Stimulated activated CD4-positive, alpha-beta T cell treated with anti-CD3 and anti-CD28 coated beads, Interleukin-1b, Interleukin-23, amount 100 ng/mL, for 48 hours (primary cell): ENCODE data around the gene SRSF12.
A peak's percentile ranks its signal among the peaks of the same experiment; 100 is the strongest.

Source experiments
- DNase-seq: peaks from one replicate; pipeline ENCODE4 v3.0.0-alpha.2; 2020

The SRSF12 gene

DNA sequence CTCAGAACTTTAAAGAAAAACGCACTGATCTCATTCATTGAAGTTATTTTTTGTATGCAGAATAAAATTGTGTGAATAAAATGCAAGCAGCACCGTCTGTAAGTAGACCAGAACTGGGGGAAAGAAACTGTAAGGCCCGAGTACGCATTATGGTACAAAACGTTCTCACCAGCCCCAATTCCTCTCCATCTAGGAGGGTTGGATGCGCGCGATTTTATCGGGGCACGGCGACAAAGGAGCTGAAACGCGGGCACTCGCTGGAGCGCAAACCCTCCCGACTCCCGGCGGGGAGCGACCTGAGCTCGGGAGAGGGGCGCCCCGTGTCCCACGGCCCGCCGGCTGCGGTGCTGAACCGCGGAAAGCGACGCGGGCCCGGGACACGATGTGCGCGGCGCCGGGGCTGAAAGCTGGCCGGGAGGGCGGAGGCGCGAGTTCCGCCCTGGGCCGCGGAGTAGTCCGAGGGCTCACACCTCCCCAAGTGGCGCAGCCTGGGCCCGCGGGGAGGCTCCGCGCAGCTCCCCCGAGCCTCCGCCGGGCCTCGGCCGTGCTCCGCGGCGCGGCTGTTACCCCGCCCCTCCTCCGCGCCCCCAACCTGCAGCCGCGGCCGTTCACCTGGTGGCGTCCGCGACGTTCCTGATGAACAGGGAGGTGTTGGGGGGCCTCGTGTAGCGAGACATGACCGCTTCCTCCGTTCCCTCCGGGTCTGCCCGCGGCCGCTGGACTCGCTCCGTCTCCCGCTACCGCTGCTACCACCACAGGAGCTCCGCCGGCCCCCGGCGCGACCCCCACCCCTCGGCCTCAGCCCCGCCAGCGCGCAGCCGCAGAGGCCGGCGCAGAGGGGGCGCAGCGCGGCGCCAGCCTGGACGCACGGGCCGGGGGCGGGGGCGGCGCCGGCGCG, at the start of gene SRSF12:
Gene SRSF12, minus strand, starts transcription at position 861 of the 898 bp plus-strand sequence. Its CDS starts 184 bp downstream, at position 677.
- peak; percentile 4 for DNase-seq

DNA sequence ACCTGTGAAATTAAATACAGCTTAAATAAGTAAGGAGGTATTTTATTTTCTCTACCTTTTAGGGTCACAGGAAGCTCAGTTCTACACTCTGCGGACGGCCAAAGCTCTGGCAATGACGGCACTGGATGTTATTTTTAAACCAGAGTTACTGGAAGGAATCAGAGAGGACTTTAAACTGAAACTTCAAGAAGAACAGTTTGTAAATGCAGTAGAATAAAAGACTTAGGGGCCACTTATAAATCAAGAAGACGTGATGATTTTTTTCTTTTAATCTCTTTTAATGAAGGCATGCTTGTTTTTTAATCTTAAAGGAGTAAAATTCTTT, 44.1 kb upstream of the SRSF12 start:
- DNase-seq = no peak

DNA sequence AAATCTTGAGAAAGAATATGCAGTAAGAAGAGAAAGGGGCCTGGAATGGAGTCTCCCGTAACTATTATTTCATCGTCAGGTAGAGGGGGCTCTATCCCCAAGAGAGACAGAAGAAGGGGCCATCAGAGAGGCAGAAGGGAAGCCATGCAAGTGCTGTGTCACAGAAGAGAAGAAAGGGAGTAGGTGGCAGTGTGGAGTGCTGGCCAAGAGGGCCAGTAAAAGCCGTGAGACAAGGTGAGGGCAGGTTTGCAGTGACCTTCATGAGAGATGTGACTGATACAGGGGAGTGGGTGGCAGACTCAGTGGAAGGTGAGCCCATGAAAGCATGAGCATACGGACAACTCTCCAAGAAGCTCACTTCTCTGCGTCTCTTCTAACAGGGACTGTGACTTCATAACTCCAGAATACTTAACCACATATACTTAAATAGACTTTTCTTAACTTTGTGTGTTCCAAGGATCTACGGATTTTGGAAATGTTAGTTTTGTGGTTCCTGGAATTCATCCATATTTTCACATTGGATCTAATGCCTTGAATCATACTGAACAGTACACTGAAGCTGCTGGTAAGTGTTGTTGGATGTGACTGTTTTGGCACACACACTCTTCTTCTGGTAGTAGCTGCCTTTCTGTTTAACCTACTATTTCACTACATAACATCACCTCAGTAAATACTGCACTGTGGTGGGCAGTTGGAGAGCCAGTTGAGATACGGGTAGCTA, 43.6 kb upstream of the SRSF12 start:
- DNase-seq = no peak

DNA sequence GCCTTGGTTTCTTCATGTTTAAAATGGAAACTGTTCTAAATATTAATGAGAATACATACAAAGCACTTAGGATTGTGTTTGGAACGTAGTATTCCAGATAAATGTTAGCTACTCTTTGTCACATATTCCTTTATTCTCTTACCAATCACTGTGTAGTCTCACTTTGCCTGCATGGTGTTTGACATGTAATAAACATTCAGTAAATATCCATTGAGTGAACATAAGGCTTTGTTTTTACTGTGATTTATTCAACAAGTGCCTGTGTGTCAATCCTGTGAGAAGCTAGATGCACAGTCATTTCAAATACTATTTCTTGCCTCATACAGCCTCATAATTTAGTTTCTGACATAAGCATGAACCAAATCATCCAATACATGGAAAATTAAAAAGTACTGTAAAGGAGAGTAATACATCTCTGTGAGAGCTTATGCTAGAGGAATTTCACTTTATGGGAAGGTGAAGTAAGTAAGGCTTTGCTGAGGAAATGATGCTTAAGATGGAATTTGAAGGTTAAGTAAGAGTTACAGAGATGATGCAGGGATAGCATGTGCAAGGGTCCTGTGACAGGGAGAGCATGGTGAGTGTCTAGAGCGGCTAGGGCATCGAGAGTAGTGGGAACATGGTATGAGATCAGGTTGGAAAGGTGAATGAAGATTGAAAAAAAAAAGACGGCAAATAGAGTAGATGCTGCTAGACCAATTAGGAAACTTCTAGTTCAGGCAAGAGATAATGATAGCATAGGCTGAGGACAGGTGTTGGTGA, 42.6 kb upstream of the SRSF12 start:
- no peak for DNase-seq

DNA sequence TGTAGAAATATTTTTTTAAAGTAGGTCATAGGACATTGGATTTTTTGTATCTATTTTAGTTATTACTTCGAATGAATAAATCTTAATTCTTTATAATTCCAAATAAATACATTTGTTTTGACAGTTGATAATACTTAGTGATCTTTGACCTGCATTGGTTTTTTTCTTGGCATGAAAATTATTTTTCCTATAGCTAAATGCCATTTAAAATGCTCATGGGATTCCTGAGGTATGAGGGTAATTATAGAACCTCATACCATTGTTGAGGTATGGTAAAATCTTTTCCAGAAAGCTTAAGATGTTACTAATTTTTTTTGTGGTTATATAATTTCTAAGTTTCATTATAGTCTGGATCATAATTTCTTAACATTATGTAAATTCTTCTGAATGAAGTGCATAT, 36.3 kb upstream of the SRSF12 start:
- no peak for DNase-seq

DNA sequence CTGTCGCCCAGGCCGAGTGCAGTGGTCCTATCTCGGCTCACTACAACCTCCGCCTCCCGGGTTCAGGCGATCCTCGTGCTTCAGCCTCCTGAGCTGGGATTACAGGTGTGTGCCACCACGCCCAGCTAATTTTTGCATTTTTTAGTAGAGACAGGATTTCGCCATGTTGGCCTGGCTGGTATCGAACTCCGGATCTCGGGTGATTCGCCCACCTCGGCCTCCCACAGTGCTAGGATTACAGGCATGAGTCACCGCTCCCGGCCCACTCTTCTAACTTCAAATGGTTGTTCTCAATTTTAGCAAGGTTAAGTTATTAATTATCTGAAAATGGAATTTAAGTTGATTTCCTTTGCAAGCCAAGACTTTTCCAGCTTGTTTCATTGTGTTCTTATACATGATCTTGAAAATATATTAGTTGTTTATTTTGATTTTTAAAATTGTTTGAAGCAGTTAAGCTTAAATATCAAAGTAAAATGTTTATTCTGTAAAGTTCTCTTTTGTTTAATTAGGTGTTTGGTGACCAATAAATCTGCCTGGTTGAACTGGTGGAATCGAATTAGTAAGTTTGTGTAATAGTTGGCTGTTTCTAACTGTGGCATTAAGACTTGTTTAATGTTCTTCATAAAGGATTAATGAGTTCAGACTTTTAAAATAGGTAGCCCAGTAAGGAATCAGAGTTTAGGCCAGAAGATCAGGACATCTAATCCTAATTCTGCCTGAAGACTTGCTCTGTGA, 30.3 kb upstream of the SRSF12 start:
- DNase-seq = peak; percentile 35

DNA sequence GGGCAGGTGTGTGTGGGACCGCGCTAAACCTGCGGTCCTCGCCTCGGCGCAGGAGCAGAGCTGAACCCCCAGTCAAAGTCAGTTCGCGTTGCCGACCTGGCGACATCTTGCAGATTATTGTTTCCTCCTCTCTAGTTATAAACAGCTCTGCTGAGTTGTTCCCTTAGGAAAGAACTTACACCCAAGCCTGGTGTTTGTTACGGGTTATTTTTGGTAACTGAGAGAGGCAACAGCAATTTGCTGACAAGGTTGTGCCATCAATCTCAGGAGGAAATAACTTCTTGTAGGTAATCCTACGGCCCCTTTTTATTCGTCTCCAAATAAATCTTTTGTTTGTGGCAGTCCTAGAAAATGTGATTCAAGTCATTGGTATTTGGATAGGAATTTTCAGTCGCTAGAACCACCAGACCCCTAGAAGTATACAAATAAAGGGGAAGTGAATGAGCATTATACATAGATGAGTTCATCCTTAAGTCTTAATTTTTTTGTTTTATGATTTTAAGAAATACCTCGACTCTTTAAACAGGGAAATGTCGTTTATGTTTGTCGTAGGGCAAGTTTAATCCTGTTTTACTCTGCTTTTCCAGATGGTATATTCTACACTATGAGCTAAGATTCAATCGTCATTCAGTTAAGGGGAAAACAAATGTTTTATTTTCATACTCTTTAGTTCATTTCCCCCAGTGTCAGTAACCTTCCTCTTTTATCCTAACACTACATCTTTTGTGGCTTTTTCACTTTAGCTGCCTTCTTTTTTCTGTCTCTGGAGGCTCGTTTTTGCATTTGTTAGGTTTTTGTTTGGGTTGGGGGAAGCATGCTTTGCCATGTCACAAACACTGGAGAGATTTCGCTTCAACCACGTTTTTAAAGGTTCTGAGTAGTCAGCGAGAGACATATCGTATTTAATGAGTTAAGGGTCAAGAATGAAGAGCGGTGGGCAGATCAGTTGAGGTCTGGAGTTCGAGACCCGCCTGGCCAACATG, 29.1 kb upstream of the SRSF12 start:
- DNase-seq = peak; percentile 28

DNA sequence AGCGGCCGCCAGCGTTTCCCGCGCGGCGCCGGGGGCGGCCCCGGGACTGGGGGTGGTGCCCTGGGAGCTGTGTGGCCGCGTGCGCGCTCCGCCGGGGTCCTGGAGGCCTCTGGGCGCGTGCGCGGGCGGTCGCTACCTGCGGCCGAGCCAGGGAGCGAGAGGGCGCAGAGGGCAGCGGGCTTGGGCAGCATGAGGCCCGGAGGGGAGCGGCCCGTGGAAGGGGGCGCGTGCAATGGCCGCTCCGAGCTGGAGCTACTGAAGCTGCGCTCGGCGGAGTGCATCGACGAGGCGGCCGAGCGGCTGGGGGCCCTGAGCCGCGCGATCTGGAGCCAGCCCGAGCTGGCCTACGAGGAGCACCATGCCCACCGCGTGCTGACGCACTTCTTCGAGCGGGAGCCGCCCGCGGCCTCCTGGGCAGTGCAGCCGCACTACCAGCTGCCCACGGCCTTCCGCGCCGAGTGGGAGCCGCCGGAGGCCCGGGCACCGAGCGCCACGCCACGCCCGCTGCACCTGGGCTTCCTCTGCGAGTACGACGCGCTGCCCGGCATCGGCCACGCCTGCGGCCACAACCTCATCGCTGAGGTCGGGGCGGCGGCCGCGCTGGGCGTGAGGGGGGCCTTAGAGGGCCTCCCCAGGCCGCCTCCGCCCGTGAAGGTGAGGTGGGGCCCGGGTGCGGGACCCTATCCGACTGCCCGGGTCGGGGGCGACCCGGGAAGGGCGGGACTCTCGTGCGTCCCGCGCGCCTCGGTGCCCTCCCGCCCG, 28.3 kb upstream of the SRSF12 start, which contains the start of gene PM20D2:
Gene PM20D2, plus strand, starts transcription at position 100 of the 762 bp plus-strand sequence. Its CDS starts 90 bp downstream, at position 190.
- DNase-seq = peak; percentile 62

DNA sequence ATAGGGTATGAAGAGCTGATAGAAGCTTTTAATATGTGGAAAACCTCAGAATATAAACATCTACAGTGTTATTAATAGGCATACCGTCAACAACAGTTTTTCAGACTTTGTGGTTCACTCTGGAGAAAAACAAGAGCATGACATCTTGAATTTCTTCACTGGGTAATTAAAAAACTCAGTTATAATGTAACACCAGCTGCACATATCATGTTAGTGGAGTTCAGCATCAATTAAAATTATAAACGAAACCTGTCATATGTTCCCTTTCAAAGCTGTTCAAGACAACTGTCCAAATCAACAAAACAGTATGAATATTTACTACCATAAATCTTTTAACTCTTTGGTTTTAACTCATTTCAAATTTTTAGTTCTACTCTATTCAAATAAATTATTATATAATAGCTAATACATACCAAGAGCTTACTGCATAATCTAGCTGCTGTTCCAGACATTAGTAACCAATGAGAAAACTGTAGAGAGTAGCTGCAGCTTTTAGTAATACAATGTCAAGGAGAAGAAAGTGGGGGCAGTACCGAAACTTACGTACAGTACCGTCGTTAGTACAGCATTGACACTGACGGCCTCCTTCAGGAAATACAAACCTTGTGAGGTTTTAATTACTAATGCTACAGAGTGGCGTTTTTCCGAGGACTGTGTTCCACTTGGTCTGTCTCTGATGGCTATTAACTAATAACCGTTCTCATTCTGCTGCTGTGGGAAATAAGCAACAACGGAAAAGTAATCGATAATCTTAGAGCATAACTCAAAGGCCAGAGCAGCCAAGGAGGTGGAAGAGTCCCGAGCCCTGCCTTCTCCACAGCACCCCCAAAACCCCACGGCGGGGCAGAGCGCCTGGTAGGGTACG, 27.5 kb upstream of the SRSF12 start:
- DNase-seq = peak; percentile 19

DNA sequence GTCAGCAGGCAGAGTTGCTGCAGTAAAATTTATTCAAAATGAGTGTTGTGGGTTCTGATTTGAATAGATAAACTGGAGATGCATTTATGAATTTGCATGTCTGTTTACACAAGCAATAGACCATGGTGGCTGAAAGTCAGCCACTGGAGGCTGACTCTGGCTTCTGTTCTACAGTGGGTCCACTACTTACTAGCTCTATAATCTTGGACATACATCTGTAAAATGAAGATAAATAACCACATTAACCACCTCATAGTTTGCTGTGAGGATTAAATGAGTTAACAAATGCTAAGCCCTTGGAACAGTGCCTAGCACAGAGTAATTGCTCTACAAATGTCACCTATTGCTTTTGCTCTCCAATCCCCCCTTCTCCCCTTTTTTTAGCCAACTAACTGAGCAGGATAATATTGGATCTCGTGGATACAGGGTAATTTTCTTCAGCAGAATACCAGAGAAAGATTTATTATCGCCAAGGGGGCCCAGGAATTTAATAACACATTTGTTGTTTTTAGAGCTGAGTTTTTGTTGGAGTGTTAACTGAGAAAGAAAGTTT, 26.6 kb upstream of the SRSF12 start:
- no peak for DNase-seq

DNA sequence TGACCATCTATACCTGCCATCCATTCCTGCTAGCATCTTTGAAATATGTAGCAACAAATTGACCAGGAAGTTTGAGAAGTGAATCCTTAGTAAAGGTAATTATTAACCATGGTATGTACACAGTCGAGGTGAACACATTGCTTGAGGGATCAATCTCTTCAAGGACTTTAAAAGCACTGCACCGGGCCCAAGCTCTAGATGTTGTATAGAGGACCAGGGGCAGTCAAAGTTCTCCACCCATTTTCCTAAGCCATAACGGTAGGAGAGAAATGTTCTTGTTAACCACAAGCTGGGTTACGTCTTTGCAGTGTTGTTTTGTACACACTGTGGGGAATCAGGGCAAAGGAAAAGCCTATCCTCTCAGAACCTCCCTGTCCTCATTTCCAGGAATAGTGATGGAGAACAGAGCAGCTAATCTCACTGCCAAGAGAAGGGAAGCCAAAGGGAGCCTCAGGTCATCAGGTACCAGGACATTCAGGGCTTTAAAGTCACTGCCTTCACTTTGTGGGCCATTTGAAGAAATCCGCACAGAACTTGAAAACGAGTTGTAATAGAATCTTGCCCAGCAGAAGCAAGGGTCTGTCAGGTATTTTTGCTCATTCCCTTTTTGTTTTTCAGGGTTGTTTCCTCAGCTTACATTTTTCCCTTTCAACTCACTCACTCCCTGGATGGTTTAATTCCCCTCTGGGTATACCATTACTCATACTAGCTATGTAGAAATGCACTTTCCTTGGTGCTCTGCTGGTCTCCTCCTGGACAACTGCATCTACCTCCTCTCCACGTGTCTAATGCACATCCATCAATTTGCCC, 22.7 kb upstream of the SRSF12 start:
- no peak for DNase-seq

DNA sequence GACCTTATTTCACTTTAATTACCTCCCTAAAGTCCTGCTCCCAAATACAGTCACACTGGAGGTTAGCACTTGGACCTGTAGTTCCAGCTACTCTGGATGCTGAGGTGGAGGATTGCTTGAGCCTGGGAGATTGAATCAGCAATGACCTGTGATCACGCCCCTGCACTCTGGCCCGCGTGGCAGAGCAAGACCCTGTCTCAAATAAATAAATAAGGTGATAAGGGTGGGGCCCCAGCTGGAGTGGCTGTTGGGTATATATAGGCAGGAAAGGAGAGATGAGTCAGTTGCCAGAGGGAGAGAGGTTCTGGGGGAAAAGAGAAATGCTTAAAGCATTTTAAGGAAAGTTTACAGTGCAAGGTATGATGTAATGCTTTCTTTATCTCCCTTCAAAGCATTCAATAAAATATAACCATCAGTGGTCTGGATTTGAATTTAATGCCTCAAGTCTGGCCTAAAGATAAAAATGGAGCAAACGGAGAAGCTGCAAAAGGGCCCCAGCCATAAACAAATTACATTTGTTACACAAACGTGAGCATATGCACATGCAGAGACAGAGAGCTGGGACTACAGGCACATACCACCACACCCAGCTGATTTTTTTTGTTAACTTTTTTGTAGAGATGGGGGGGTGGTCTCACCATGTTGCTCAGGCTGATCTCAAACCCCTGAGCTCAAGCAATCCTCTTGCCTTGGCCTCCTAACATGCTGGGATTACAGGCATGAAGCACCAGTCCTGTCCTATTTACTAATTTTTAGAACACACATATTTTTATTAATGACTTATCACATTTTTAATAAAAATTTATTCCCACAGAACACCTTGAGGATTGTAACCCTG, 21.9 kb upstream of the SRSF12 start:
- no peak for DNase-seq

DNA sequence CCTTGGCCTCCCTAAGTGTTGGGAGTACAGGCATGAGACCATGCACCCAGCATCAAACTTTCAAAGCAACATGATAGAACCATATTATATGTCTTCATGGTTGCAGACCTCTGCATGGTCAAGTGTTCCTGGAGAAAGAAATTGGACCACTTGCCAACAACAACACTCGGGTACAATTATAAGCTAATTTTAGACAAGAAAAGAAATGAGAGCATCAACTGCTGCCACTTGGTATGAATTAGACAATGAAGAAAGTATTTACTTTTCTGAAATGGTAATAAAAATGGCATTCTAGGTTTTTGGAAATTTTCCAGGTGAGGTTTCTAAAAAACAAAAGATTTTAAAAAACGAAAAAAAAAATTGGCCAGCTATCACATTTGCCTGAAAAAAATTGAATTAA, 20.3 kb upstream of the SRSF12 start:
- DNase-seq = no peak

DNA sequence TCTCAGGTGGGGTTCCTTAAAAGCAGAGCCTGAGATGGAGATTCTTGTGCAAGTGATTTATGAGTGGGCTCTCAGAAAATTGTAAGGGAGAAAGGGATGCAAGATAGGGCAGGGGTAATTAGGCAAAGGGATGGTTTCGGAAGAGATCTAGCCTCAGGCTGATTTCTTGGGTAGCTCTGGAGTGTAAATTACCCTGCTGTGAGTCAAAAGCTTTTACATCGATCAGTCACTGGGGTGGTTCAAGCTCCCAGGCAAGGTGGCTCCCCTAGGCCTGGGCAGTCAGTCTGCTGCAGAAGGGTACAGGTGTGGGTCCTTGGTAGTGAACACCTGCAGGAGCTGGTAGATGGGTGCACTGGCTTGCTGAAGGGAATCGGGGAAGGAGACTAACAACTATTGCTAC, 16.9 kb upstream of the SRSF12 start:
- no peak for DNase-seq

DNA sequence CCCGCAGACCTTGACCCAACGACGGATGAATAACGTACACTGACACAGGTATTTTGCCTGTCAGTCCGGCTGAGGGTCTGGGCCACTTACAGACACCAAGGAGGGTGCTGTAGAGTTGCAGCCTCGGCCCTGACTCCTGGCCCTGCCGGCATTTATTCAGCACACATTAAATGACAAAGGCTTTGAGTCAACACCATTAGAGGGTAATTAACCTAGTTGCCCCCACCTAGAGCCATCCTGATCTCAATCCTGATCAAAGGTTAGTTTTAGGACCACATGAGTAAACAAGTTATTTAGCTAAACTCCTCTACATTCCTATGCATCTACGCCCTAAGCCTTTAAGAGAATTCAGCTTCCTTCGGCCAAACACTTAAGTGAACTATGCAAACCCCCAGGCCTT, 16.1 kb upstream of the SRSF12 start:
- DNase-seq = no peak

DNA sequence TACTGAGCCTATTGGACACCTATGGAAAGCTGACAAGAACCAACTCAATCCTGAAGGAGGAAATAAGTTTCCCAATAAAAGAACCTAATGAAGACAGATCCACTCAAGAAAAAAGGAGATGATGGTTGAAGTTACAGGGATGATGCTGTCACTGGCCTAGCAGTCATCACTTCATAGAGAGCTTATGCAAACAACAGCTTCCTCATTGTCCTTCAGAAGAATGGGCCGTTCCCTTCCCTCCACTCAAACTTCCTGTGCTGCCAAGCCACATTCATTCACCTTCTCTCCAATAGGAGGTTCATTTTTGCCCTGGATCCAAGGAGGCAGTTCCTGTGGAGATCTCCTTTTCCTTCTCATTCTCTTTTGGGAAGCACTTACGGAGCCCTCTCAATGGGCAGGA, 14.2 kb upstream of the SRSF12 start:
- DNase-seq = no peak

DNA sequence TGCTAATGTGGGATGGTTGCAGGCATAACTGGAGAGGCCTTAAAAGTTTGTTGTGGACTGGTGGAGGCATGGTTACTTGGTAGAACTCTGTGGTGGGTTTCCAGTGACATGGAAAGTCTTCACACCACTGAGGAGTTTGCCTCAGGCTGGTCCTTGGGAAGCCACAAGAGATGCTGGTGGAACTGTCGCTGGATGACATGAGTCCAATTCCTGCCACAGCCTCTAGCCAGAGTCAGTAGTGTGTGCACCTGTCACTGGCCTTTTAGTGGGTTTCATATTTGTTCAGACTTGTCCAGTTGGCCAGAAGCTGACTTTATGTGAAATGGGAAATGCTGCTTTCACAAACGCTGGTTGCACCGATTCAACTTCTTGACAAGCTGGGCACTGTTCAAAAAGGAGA, 13.7 kb upstream of the SRSF12 start:
- no peak for DNase-seq
